Right forelimb (tissue), 1 donor: Measurements from ENCODE around the gene PATZ1.
"Not testable (repeated sequence)": the region's sequence is repeated elsewhere in the genome, so short reads cannot be mapped to it uniquely, and the experiment has no call there.

ENCODE experiments used
- DNase-seq: peaks from one replicate; pipeline ENCODE4 v3.0.0-alpha.2; 2018

PATZ1 gene

DNA sequence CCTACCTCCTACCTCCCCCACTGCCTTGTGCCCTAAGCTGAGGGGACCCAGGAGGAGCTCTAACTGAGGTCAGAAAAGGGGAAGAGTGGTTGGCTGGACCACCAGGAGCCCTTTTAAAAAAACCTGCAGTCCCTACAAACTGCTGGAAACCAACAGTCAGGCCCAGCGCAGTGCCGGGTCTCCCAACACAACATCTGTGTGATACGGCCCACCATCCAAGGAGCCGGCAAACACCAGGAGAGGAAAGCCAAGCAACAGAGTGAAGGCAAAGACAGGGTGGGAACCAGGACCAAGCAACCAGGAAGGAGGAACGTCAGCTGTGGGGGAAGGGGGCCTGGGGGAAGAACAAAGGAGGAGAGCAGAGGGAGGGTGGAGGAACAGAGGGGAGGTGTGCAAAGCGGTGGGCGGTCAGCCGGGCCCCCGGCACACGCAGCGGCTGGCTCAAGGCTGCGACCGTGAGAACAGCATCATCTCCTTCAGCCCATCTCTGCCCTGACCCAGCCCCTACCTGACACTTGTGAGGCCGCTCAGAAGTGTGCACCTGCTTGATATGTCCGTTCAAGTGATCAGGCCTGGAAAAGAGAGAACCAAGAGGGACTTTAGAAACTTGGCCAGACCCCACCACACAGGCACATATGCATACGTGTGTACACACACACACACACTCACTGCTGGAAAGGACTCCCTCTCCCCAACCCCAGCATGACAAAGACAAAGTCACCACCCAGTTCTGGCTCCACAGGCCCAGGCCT is 3.6 kb downstream of the PATZ1 start:
- no peak for DNase-seq

DNA sequence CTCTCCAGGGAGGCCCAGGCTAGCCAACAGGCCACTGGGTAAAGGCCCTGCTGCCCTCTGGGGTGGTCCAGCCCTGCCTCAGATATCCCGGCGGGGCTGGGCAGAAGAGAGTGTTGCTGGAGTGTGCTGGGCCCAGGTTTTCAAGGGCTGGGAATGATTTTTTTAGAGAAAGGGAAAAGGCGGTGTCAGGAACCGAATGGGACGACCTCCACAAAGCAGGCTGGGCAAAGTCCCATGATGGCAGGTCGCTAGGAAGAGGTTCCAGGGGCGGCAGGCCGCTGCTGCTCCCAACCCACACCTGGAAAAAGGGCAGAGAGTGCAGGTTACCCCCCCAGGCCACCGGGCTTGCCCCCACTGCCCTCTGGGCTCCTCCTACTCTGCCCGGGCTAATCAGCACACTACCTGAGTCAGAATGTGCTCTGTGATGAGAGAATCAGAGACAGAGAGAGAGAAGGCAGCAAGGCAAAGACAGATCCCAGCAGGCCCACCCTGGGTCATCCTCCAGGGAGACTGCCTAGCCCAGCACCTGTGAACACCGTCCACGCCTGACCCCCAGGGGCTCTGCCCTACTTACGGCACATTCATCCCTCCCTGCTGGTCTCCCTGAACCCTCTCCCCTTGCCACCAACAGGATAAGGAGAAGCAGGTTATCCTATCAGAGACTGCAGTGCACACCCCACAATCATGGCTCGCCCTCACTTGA is 4.6 kb downstream of the PATZ1 start:
- no peak for DNase-seq

DNA sequence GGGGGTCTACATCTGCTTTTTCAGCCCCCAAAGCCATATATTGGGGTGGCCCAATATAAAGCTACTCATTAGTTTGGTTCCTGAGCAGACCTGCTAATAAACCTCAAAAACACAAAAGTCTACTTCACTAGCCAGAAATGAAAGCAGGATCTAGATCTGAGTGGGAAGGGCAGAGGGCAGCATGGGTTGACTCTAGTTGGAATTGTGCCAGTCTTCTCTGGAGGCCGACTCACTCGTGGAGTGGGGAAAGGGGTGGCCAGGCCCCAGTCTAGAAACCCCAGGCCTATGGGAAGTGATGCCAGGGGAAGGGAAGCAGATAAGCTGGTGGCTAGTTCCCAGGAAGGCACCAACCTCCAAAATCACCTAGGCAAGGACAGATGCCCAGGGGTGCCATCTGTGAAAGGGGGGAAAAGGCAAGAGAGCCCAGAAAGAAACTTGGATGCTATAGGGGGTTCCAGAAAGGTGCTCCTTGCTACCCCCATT is 5.3 kb downstream of the PATZ1 start:
- no peak for DNase-seq

DNA sequence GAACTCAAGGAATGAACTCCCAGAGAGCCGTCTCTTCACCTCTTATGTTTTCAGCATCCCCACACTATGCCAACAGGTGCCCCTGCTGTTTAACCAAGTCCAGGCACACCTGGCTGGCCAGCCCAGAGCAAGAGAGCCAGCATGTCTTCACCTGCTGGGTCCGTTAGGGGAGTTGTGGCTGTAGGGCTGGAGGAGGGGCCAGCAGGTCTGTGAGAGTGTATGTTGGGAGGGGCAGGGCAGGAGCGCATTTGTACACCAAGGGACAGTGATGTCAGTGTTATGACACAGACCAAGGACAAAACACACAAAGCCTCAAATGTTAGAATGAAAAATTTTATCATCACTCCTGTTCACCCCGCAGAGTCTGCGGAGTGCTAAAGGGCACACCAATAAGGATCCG is 5.8 kb downstream of the PATZ1 start:
- DNase-seq: no peak

DNA sequence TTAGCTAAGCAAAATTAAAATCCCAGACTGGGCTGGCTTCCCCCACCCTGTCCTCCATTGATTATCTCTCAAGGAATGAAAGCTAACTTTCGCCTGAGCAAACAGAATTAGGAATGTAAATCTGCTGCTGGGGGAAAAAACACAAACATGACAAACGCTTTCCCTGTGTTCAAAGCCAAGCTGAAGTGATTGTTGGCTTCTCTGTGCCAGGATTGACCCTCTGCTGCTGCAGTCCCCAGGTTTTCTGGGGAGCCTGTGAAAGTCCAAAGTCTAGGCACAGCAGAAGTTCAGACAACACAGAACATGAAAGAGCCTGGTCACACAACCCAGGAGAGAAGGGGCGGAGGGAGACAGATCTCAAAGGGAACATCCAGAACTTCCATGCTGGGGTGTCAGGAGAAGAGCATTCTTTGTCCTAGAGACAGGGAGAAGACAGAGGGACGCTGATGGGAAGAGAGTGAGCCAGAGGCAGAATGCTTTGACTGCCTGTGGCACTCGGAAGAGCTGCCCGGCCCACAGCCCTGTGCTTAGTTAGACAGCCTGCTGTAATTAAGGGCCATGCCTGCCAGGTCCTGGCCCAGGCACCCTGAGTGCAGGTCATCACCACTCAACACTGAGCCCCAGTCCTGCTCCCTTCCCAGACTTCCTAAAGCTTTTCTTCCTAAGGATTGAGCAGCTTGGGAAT is 6.9 kb downstream of the PATZ1 start:
- no peak for DNase-seq

DNA sequence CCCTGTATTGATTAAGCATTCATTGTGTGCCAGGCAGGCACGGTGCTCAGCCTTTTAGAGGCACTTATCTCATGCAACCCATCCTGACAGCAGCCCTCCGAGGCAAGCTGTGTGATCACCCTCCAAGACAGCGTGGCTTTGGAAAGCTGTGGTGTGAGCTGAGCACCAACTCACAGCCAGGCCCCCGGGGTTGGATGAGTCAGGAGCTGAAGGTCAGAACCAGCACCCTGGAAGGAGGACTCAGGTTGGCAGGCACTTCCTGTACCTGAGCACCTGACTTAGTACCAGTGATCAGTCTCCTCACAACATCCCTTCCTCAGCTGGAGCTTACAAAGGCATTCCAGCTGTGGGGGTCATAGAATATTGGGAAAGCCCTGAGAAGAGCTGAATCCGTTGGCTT is 9.0 kb downstream of the PATZ1 start:
- DNase-seq: no peak

DNA sequence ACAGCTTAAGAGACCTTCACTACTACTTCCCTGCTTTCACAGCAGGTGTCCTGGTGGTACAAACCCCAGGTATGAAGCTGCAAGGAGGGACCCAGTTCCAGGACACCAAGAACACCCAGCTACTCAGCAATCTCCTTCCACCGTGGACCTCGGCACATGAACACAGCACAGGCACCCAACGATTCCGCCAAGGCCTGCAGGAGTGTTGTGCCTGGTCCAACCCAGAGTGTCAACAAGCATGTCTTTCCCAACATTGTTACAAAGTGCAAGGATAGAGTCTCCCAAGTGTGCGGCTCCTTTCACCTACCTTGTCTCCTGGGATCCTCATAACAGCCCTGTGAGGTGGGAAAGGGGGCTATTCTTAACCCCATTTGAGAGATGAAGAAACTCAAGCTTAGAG is 11.8 kb downstream of the PATZ1 start:
- no peak for DNase-seq

DNA sequence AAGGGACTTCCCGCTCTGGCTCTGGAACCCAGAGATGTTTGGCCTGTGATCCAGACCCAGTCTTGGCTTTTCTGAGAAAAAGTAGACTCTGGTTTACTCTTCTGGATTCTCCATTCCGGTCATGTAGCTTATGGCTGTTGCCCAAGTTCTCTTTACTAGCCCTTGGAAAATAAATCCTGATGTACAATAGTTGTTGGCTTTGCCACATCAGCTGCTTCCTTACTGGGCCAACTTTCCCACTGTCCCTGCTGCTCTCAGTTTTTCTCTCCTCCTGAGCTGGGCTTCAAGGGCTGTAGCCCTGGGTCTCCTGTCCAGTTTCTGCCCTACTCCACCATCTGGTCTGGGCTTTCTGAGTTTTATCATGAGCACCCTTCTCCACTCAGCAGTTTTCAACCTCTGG is 12.5 kb downstream of the PATZ1 start:
- DNase-seq: no peak

DNA sequence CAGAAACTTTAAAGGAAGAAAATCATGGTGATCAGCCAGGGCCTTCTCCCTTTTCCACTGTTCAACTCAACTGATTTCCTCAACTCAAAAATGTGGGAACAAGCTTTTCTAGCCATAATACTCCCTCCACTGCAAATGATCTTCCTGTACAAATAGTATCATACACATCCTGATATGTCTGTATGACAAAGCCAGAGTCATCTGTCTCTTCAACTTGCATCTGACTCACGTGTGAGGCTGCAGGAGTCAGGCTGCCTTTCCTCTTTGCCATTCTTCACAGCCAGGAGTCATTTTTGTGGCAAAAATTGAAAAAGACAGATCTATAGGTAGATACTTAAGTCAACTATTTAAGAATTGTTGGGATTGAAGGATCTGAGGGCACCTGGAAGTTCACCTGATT is 13.3 kb downstream of the PATZ1 start:
- DNase-seq: no peak

DNA sequence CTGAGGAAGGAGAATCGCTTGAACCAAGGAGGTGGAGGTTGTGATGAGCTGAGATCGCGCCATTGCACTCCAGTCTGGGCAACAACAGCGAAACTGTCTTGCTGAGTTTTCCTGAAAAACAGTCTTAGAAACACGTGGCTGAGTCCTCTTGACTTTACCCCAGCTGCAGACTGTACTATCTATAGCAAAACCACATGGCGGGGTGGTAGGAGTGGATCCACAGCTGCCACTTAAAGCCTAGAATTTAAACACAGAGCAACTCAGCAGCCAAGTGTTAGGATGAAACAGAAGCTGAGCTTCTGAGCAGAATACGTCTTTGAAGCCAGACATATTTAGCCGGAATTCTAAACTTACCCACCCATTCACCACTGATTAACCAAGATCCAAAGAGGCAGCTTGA is 14.1 kb downstream of the PATZ1 start:
- DNase-seq: no peak

DNA sequence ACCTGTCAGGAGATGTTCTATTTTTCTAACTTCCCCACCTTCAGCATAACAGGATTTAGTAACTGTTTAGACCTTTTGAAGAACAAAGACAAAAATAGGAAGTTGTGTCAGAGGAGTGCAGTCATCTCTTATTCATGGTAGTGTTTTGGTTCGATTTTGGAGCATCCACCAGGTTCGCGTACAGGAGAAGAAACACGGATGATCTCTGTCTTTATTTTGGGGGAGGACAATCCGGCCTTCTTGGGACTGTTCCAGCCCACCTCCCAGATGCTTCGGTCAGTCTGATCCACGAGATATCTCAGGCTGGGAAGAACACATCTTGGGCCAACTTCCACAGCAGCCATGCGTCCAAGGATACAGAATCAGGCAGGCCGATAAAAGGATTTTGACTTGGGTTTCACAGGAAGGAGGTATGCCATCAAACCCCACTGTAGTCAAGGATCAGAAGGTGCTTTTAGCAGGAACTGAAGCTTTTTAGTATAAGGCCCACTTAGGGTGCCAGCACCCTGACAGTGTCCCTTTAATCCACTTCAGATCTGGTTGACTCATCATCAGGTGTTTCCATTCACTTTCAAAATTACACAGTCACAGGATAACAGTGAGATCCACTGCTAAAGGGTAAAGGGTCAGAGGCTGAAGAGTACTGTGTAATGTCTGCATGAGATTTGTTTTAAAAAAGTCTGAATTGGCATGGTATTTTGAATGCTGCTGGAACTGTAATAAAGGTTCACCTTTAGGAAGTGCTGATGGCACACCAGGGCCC is 16.5 kb downstream of the PATZ1 start:
- no peak for DNase-seq

DNA sequence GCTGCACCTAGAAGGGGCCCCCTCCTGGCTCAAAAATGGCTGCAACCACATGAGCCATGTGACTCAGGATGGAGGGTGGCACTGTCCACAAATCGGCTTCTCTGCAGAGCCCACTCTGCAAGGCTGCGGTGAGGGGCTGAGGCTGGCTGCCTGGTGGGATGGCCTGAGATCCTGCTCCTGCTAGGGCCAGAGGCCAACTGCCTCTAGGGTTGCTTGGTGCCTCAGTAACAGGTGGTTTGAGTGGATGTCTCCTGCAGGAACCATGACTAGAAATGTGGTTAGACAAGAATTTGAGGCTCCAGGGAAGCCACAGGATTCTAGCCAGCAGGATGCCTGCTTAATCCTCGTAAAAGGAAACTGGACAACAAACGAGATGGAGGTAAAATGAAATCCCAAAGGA is 17.1 kb downstream of the PATZ1 start:
- no peak for DNase-seq

DNA sequence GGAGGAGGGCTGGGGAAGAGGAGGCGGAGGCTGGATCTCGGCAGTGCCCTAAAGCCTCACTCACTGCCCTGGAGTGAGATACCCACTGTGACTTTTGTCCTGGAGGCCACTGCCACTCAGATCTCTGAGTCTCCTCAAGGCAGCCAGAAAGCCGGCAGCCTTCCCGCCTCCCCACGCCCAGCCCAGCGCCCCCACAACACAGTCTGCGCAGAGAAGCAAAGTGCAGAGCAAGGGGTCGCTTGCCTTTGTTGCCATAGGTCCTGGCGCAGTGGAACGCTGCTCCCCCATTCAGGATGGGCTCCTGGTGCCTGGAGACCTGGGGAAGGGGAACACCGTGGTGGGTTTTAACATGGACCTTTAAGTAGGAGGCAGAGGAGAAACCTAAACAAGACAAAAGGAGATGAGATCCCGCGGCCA is 17.6 kb downstream of the PATZ1 start:
- DNase-seq: no peak

DNA sequence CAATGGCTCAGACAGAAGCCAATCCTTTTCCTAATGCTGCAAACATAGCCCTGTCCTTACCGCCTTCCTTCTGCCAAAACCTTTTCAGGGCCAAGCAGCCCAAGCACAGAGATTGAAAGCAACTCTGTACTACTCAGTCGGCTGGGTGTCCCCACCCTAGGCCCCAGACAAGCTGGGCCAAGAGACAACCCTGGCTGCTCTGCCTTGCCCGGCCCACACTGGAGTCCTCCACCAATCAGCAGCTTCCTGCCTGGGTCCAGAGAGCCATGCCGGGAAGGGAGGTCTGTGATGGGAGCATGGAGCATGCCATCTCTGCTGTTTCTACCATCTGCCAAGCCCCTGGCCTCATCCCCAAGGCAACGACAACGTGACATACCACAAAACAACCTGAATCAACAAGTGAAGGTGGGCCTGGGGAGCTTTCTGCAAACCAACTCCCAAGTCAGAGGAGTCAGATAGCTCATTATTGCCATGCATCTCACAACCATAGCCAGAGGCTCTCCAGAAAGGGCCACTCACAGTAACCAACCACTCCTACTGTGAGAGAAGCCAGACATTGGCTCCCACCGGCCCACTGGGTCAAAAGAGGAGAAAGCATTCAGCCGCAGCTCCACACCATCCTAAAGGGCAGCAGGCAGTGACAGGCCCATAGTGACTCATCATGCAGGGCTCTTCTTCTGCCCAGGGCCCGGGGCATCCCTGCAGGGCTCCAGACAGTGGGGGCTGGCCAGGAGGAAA is 18.2 kb downstream of the PATZ1 start:
- DNase-seq: no peak

DNA sequence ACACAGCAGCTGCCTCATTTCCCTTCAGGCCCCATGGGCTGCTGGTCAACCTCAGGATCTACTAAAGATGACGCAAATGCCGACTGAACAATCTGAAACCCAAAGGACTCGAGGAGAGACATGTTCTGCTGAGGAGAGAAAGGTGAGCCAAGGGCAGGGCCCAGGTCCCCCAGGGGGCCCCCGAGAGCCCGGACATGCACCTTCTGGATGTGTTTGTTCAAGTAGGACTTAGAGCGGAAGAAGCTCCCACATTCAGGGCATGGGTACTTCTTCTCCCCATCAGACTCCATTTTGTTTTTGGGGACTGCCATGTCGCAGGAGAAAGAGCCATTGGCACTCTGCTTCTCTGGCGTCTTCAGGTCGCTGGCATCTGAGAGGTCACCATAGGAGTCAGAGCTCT is 19.3 kb downstream of the PATZ1 start:
- no peak for DNase-seq

DNA sequence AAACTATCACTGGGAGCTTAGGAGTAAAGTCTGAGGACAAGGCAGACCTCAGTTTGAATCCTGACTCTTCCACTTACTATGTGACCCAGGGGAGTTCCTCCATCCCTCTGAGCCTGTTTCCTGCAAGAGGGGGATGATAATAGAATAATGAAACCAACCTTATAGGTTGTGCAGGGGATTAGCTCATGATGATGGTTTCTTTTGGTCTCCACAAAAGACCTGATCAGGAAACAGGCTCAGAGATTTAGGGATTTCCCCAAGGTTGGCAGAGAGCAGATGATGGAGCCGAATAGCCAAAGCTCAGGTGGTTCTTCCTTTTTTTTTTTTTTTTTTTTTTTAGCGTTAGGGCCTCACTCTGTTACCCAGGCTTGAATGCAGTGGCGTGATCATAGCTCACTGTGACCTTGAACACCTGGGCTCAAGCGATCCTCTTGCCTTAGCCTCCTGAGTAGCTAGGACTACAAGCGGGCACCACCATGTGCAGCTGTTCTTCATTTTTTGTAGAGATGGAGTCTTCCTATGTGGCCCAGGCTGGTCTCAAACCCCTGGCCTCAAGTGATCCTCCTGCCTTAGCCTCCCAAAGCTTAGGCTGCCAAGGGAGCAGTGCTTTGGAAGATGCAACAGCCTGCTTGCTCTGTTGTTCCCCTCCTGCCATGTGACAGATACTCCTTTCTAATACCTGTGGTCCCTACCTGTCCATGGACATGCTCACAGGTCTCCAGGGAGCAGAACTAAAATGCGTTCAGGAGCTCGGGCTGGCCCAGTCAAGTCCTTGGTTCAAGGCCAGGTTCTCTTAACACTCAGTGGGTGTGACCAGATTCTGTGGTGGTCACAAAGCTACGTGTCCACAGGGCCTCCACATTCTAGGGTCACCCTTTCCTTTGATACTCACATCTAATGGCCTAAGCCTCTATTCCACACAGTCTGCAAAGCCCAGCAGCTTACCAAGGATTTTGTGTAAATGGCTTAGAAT is 22.3 kb downstream of the PATZ1 start:
- DNase-seq: no peak

DNA sequence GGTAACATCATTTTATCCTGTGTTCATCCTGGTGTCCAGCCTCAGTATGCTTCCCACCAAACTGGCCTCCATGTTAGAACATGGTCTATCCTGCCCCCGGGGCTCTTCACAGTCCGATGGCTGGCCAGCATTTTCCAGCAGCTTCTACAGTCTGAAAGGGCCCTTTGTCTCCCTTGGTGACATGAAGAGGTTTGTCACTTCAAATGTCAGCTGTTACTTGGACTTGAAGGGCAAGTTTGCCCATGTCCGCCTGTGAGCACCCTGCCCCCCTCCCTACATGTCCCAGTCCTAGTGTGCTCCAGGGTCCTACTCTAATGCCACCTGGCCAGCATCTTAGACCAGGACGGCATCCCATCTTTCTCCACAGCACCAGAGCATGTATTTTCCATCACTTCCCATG is 24.7 kb downstream of the PATZ1 start:
- no peak for DNase-seq

DNA sequence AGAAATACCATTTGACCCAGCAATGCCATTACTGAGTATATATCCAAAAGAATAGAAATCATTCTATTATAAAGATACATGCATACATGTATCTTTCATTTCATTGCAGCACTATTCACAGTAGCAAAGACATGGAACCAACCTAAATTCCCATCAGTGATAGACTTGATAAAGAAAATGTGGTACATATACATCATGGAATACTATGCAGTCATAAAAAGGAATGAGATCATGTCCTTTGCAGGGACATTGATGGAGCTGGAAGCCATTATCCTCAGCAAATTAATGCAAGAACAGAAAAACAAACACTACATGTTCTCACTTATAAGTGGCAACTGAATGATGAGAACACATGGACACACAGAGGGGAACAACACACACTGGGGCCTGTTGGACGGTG is 31.9 kb downstream of the PATZ1 start:
- not testable (repeated sequence) for DNase-seq

DNA sequence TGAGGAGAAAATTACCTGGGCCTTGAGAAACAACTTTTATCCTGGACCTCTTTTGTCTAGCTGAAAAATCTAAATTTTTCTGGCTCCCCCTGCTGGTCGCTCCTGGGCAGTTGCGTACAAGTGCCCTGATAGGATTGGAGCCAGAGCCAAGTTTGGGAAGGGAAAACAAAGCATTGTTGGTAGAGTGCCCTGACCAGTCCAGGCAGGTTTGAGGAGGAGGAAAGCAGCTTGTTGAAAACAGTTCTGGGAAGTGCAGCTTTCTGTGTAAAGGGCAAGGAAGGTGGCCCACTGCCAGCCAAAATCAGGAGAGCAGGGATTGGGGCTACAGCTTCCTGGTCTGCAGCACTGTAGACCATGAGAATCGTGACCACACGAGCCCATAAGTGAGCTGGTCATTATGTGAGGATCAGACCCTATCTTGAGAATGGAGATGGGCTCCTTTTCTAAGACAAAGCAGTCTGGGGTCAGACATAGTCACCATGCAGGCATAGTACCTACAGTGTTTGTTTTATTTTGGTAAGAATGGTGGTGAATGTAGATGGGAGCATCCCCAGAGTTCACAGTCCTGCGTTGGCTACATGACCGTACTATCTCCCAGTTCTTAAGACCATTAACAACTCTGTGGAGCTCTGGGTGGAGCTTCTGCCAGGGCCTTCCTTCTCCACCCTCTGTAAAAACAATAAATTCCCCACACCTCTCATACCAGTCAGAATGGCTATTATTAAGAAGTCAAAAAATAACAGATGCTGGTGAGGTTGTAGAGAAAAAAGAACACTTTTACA is 32.6 kb downstream of the PATZ1 start:
- peak; percentile 56 for DNase-seq

DNA sequence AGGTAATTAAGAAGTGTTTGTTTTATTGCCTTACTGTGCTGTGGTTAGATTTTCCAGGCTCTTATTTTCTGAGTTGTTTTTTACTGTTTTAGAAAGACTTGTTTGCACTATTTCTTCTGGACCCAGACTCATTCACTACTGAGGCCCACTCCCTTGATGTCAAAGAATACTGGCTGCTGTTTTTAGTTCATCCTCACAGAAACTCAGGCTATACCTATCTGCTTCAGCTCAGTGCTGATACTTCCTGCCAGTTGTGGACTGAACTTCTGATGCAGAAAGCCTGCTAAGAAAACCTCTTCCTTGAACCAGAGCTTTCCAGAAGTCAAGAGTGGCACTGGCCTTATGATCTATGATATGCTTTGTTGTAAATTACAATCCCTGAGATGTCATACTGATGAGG is 38.0 kb downstream of the PATZ1 start:
- no peak for DNase-seq
